ENCODE data around the gene IGF2R.

Gene IGF2R

DNA sequence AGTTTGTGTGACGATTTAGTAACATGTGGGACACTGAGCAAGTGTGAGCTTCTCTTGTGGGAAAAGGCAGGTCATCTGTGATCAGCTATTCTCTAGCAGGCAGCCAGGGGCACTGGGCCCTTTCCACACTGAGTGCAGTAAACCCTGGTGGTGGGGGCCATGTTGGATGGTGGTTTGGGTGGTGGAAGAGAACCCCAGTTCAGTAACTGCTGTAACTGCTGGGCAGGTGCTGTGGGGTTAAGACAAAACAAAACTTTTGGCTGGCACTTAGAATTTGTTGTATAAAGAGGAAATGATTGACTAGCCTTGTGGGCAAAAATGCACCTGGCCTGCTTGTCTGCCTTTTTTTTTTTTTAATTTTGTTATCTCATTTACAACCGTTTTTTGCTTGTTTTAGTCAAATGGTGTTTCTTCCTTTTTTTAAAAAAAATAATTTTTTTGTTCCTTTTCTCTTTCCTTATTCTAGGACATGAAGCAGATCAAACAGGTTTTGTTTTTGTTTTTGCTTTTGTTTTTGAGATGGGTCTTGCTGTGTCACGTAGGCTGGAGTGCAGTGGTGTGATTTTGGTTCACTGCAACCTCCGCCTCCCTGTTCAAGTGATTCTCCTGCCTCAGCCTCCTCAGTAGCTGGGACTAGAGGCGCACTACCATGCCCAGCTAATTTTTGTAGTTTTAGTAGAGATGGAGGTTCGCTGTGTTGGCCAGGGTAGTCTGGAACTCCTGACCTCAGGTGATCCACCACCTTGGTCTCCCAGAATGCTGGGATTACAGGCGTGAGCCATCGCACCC lies 59.8 kb downstream of the IGF2R start:
- DNase-seq: no peak

GRCh38 chr6:160029525-160029924 lies 60.6 kb downstream of the IGF2R start:
- no peak for DNase-seq

DNA sequence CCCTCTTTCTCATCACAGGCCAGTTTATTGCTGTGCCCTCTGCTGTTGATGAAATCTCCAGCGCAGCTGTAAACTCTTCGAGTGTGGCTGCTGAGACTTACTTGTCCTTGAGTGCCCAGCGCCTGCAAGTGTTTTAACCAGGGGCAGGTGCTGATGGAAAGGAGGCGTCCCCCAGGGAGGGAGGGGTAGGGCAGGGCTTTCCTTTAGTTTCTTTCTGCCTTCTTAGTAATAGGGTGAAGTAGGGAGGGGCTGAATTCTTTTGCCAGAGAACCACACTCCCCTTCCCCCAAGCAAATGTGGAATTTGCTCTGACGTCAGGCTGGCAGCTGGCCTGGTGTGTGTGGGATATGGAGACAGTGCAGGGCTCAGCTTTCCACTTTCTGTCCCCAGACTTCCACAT lies 61.2 kb downstream of the IGF2R start:
- no peak for DNase-seq

- no peak for DNase-seq
Observed at GRCh38 chr6:160031442-160031841, 62.6 kb downstream of the IGF2R start.

GRCh38 chr6:160031871-160032270 lies 63.0 kb downstream of the IGF2R start:
- DNase-seq: no peak

DNA sequence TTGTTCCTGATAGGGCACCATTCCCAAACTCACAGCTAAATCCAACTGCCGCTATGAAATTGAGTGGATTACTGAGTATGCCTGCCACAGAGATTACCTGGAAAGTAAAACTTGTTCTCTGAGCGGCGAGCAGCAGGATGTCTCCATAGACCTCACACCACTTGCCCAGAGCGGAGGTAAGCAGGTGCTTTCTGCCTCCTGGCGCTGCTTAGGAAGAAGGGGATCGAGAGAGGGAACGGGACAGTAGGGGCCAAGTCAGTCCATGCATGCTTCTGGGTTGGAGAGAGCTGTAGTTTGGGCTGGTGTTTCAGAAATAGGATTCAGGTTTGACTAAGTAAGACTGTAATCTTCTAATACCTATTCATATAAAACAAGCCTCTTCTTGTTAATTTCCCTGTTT lies 63.7 kb downstream of the IGF2R start:
- DNase-seq: no peak

DNA sequence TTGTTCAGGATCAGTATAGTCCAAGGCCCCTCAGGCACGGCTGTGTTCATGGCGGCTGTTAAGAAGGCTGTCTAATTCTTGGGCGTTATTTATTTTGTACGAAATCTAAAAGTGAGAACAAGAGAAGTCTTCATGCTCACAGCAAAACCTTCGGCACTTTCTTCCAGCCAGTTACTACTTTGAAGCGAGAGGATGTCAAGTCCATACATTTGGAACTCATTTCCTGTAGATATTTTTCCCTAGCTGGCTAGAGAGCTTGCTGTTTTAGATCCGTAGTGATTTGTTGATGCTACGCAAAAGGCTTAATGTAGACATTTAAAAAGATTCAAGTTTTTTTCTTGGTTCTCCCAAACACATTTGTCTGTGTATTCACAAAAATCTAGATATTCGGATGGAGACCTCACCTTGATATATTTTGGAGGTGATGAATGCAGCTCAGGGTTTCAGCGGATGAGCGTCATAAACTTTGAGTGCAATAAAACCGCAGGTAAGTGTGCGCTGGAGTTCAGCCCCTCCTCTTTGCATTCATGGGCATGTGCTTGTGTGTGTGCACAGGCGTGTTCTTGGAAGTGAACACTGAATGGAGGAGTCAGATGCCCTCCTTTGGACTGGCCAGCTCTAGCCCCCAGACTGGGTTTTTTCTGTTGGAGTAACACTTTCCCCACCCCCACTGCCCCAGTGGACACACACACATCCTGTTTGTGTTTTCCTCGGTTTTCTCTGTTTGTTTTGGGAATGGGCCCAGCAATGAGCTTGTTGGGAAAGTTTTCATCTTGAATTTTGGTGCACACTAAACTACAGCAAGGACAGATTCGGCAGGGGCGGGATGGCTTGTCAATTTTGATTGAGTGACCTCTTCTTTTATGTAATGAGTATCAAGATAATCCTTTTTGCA lies 65.4 kb downstream of the IGF2R start:
- DNase-seq: no peak

- no peak for DNase-seq
Observed at GRCh38 chr6:160035241-160035640, 66.4 kb downstream of the IGF2R start.

DNA sequence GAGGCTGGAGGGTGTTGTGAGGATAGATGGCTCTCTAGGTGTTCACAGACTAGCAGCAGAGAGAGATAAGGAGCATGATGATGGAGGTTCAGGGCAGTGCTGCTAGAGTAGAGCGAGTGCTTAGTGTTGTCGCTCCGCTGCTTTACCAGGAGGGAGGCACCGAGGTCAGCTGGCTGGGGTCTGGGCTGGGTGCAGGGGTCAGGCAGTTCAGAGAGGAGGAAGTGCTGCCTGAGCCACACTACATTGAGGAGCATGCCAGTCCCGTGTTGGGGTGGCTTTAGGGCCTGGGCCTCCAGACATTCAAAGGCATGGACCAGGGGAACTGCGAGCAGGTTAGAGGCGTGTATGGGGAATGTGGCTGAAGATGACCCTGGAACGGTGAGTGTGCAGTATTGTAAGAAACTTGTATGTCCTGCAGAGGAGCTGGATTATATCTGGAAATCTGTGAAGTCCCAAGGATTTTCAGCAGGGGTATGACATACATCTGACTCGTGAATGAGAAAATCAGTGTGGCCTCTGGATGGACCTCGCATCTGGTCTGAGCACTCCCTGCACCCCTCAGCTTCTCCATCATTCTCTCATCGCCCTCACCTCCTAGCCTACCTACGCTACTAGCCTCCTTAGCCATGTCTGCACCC lies 66.9 kb downstream of the IGF2R start:
- DNase-seq: no peak

- DNase-seq: no peak
Observed at GRCh38 chr6:160036331-160036695, 67.4 kb downstream of the IGF2R start.

DNA sequence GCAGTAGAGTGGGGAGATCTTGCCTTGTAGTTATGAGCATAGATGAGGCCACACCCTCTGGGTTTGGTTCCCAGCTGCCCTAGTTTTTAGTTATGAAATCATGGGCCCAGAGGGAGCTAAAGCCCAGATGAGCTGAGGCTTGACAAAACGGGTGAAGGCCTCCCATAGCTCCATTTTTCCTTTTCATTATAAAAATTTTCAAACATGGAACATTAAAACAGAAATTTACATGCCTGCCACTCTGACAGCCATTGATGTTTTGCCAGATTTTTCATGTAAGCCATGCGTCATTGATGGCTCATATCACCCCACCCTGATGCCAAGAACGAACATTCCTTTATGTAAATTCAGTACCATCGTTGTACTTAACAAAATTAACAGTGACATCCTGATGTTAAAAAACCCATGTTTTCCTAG lies 67.9 kb downstream of the IGF2R start:
- no peak for DNase-seq

GRCh38 chr6:160038479-160038878 lies 69.6 kb downstream of the IGF2R start:
- no peak for DNase-seq

- no peak for DNase-seq
Observed at GRCh38 chr6:160039441-160039840, 70.6 kb downstream of the IGF2R start.

- DNase-seq: no peak
Observed at GRCh38 chr6:160040055-160040454, 71.2 kb downstream of the IGF2R start.

DNA sequence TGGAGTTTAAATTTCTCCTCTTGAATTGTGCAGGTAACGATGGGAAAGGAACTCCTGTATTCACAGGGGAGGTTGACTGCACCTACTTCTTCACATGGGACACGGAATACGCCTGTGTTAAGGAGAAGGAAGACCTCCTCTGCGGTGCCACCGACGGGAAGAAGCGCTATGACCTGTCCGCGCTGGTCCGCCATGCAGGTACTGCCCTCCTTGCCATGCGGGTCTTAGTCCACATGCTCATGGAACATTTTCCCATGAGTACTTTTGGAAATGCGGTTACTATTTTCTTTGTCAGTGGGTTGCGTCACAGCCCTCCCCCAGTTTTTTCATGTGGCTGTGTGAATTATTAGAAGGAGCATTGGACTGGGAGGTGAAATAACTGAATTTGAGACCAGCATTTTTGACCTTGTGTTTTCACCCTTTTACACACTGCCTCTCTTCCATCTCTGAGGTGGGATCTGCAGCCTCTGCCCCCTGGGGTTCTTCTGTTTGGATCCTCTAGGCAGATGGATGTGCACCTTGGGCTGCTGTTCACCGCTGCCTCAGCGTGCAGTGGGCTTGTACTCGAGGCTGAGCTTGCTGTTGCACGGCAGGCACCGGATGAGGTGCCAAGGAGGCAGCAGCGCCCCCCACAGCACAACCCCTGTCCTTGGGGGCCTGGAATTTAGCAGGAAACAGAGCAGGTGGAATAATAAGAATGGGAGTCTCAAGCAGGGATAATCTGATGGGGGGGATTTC lies 71.8 kb downstream of the IGF2R start:
- no peak for DNase-seq

- no peak for DNase-seq
Observed at GRCh38 chr6:160041608-160042007, 72.7 kb downstream of the IGF2R start.

DNA sequence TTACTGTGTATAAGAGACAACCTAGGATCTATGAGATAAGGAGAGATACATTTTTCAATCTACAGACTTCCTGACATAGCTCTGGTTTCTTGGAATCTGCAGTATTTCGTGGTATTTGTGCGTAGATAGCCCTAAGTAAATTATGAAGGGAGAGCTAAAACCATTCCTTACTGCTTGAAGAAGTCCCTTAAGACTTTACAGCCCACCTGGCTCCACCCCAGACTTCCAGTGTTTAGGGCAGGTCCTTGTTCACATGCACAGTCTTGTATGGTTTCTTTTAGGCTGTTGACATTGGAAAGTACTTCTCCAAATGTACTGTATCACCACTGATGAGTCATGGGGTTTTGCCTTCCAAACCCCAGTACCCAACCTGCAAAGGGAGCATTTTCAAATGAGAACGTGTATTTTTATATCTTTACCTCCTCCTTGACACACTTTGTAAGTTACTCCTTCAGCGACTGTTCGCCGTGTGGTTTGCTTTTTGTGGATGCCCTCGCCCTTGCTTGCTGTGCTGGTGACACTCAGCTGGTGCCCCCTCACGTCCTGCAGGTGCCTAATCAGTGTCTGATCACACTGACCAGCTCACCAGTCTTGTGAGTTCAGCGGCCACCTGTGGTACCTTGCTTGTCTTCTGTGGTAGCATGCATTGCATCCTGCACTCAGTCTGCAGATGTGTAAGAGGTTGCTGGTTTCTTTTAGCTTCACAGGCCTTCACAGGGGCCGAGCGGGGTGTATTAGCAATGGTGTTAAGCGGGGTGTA lies 73.3 kb downstream of the IGF2R start:
- peak; percentile 27 to 37 (median 27) for DNase-seq

- no peak for DNase-seq
Observed at GRCh38 chr6:160042788-160043301, 74.0 kb downstream of the IGF2R start.

GRCh38 chr6:160043784-160044183 lies 74.9 kb downstream of the IGF2R start:
- no peak for DNase-seq

DNA sequence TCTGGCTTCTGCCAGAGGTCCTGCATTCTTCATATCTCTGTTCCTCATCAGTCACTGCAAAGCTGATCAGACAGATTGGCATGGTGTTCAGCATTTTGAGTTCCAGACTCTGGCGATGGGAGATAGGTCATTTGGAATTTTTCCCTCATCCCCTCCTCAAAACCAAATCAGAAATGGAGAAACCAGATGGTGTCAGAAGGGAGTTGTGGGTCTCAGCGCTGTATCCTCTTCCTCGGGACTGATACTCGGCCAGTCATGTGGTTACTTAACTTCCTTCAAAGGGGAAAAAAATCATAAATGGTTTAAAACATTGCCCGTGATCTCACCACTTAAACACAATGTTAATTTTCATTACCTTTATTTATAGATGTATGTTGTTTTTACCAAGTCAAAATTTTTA lies 75.8 kb downstream of the IGF2R start:
- peak in 2 of 3 donors; percentile 9 to 12 for DNase-seq

- no peak for DNase-seq
Observed at GRCh38 chr6:160048471-160048870, 79.6 kb downstream of the IGF2R start.

- no peak for DNase-seq
Observed at GRCh38 chr6:160049346-160049745, 80.5 kb downstream of the IGF2R start.
